Left ventricle myocardium inferior (tissue), 1 donor: Measurements from ENCODE around the gene ATP11B. TPM values are rescaled to one million over a fixed set of nuclear protein-coding genes. Genes with fewer than 3 reads are reported as not detected.

ENCODE experiments used
- DNase-seq: peaks from one replicate; pipeline ENCODE4 v3.0.0-alpha.2; 2020
- H3K27ac ChIP-seq: fragments of 200-600 bp; replicated peaks from 2 replicates; pipeline ENCODE4 v1.8.0; 2021
- H3K27me3 ChIP-seq: fragments of 200-600 bp; 2 replicates; pipeline ENCODE4 v1.8.0; 2021; ENCODE audit warnings: low read depth
- H3K36me3 ChIP-seq: fragments of 200-600 bp; 2 replicates; pipeline ENCODE4 v1.8.0; 2021
- H3K4me1 ChIP-seq: fragments of 200-600 bp; 2 replicates; pipeline ENCODE4 v1.8.0; 2021
- H3K4me3 ChIP-seq: fragments of 200-600 bp; 2 replicates; pipeline ENCODE4 v1.8.0; 2021; ENCODE audit warnings: mild to moderate bottlenecking, moderate library complexity
- H3K9me3 ChIP-seq: fragments of 200-600 bp; replicated peaks from 2 replicates; pipeline ENCODE4 v1.8.0; 2021
- CTCF ChIP-seq: fragments of 200-600 bp; IDR thresholded peaks from 2 replicates; pipeline ENCODE4 v1.8.0; 2021; ENCODE audit warnings: antibody characterized with exemption, mild to moderate bottlenecking, borderline replicate concordance
- intact Hi-C: fragments of 100-400 bp; cut with micrococcal nuclease; formaldehyde crosslinking; loops from one replicate; pipeline ENCODE4 v1.11.0; 2022
- total RNA-seq: library from RNA; stranded (reverse); fragmentation: NEBNext Ultra II Directional; extraction: Animal tissue kit (Norgen Biotek cat#: 25700); gene quantifications from one replicate; pipeline ENCODE4 v1.2.1, GENCODE V29; 2021
- donor health status: DM: no; HTN: yes; CAD: no; lungs with severe emphysema.

ATP11B gene
- total RNA-seq, 1 donor from 2014 or later: 32.4 TPM

- no peaks in the 10 kb centered on the region for H3K36me3 ChIP-seq
- DNase-seq: no peak
- H3K4me3 ChIP-seq: no peak overlapping the region
- peaks cover 70% of the 10 kb centered on the region for H3K4me1 ChIP-seq
- H3K27me3 ChIP-seq: no peaks in the 10 kb centered on the region
- no peak overlapping the region for H3K27ac ChIP-seq
- intact Hi-C loops: no loop called here
- H3K9me3 ChIP-seq: no peaks in the 10 kb centered on the region
- TF ChIP-seq CTCF: no peak
Observed at GRCh38 chr3:182811269-182811596, 17.9 kb downstream of the ATP11B start.

GRCh38 chr3:182812123-182812522 is 18.8 kb downstream of the ATP11B start:
- Histone ChIP-seq H3K4me1 (peaks cover 70% of the 10 kb centered on the region), H3K36me3 (no peaks in the 10 kb centered on the region), H3K9me3 (no peaks in the 10 kb centered on the region), H3K27me3 (no peaks in the 10 kb centered on the region), H3K4me3 (no peak overlapping the region), H3K27ac (no peak overlapping the region)
- no peak for DNase-seq
- TF ChIP-seq CTCF: no peak
- intact Hi-C loops: no loop called here

GRCh38 chr3:182814419-182815062 is 21.2 kb downstream of the ATP11B start:
- intact Hi-C loops: no loop called here
- H3K27ac ChIP-seq: no peak overlapping the region
- no peak for TF ChIP-seq CTCF
- H3K4me3 ChIP-seq: no peak overlapping the region
- H3K36me3 ChIP-seq: no peaks in the 10 kb centered on the region
- H3K9me3 ChIP-seq: no peaks in the 10 kb centered on the region
- DNase-seq: no peak
- H3K27me3 ChIP-seq: no peaks in the 10 kb centered on the region
- peaks cover 62% of the 10 kb centered on the region for H3K4me1 ChIP-seq

GRCh38 chr3:182816181-182816580 is 22.9 kb downstream of the ATP11B start:
- DNase-seq: no peak
- Histone ChIP-seq H3K9me3 (no peaks in the 10 kb centered on the region), H3K4me1 (peaks cover 59% of the 10 kb centered on the region), H3K27ac (no peak overlapping the region), H3K27me3 (no peaks in the 10 kb centered on the region), H3K36me3 (peaks cover 12% of the 10 kb centered on the region), H3K4me3 (no peak overlapping the region)
- intact Hi-C loops: no loop called here
- no peak for TF ChIP-seq CTCF

- Histone ChIP-seq H3K36me3 (peaks cover 26% of the 10 kb centered on the region), H3K9me3 (peaks cover 1% of the 10 kb centered on the region), H3K4me1 (peaks cover 44% of the 10 kb centered on the region), H3K27ac (no peak overlapping the region), H3K4me3 (no peak overlapping the region), H3K27me3 (no peaks in the 10 kb centered on the region)
- TF ChIP-seq CTCF: no peak
- DNase-seq: no peak
- intact Hi-C loops: no loop called here
Observed at GRCh38 chr3:182818296-182818978, 25.1 kb downstream of the ATP11B start.
